ENCODE results near the gene PROC. TPM values are rescaled to one million over a fixed set of nuclear protein-coding genes. Genes with fewer than 3 reads are reported as not detected.

The PROC gene
- total RNA-seq, 2 experiments from 2014 or later, result 0.41 to 0.59 TPM

DNA sequence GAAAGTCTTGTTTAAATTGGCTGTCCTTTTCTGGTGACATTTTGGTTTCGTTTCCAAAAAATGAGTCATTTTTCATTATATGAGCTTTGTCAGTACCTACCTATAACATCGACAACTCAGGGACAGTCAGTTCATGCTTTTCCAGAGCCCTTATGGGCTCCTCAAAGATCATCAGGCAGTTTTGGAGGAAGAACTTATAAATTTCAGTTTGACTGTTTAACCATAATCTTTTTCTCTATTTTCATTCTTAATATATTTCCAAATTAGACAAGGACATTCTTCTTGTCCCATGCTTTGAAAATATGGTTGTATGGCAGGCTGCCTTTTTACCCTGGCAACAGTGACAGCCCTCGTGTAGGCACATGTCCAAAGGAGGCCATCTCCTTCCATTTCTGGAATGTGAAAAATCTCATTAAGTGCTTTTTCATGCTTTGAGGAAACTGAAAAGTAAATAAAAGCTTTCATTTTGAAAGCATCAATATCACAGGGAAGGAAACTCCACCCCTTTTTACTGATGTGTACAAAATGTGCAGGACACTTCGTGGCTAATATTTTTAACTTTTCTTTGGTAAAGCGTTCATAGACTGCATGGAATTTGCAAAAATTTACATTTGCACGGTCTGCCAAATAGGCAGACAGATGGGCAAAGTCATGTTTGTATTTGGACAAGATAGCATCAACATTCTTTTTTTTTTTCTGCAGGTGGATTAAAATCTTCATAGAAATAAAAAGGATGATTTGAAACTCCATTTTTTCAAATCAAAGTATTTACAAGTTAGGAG is 7.2 kb upstream of the PROC start:
- no peak for DNase-seq (ENCODE audit: low spot score)
- Histone ChIP-seq H2AFZ (ENCODE audit: low read length) (peak overlapping the region; percentile 91), H3K79me2 (ENCODE audit: insufficient read depth, low read depth, low read length) (no peaks in the 10 kb centered on the region), H3K4me1 (ENCODE audit: insufficient read depth, low read length, poor library complexity, severe bottlenecking) (peaks cover 39% of the 10 kb centered on the region), H3K9me3 (ENCODE audit: low read length) (peaks cover 12% of the 10 kb centered on the region; the same call in 1 of the 2 replicates), H3K4me3 (ENCODE audit: low read depth, low read length, poor library complexity, severe bottlenecking) (no peak overlapping the region), H3K36me3 (ENCODE audit: insufficient read depth, low read length) (no peaks in the 10 kb centered on the region), H4K20me1 (ENCODE audit: insufficient read depth, low read length) (no peaks in the 10 kb centered on the region), H3K4me2 (ENCODE audit: low read length) (peak overlapping the region; percentile 43; the same call in 1 of the 2 replicates), H3K9me2 (ENCODE audit: insufficient read depth, low read length) (no peaks in the 10 kb centered on the region), H3K27ac (ENCODE audit: low read depth, low read length, poor library complexity, severe bottlenecking) (no peak overlapping the region)
- ChIA-PET POLR2A (interaction anchor here (0.6 to 1.4 kb wide), 3 partner anchors 21 to 491 kb away, joined by 3 to 4 read pairs (median 3); no protein-coding TSS in a partner anchor), CTCF (ENCODE audit: unreplicated experiment) (no interaction called here)
- BruUV-seq (replicated peaks), result no TSS peak
- TF ChIP-seq EZH2phosphoT487 (IDR thresholded peaks at IDR 0.05; ENCODE audit: borderline replicate concordance, low read depth, low read length), result no peak
- TF ChIP-seq, protein P1, sequence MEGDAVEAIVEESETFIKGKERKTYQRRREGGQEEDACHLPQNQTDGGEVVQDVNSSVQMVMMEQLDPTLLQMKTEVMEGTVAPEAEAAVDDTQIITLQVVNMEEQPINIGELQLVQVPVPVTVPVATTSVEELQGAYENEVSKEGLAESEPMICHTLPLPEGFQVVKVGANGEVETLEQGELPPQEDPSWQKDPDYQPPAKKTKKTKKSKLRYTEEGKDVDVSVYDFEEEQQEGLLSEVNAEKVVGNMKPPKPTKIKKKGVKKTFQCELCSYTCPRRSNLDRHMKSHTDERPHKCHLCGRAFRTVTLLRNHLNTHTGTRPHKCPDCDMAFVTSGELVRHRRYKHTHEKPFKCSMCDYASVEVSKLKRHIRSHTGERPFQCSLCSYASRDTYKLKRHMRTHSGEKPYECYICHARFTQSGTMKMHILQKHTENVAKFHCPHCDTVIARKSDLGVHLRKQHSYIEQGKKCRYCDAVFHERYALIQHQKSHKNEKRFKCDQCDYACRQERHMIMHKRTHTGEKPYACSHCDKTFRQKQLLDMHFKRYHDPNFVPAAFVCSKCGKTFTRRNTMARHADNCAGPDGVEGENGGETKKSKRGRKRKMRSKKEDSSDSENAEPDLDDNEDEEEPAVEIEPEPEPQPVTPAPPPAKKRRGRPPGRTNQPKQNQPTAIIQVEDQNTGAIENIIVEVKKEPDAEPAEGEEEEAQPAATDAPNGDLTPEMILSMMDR (conservative IDR thresholded peaks at IDR 0.05; ENCODE audit: low read length), result no peak
- intact Hi-C loops (cut with micrococcal nuclease; ENCODE audit: unreplicated experiment), result no loop called here

DNA sequence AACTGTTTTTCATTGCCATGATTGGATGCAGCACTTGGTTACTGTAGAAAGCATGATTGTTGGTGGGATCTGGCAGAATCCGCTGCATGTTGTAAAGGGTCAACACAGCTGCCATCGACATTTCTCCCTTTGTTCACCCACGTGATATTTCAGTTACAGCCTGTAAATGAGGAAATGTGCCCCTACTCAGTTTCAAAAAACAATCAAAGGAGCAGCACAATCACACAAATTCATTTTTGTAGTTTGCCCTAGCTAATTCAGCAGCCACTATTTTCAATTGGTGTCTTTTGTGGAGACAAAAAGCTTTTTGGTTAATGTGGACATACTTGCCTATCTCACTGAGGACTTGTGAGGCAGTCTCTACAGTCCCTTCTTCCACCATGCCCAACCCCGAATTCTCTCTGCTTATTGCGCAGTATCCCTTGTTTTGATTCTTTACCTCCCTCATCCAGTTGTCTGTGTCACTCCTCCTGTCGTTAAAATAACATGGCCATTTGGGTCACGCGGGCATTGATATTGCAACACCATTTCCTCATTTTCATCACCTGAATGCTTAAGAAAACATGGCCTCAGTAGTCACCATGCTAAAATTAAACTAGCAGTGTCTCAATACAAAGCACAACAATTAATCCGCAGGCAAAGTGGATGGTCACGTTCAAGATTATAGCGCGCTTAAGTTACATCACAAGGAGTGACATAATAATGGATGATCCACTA is 6.4 kb upstream of the PROC start:
- H4K20me1 ChIP-seq (ENCODE audit: insufficient read depth, low read length), result no peaks in the 10 kb centered on the region
- peaks cover 46% of the 10 kb centered on the region for H3K4me1 ChIP-seq (ENCODE audit: insufficient read depth, low read length, poor library complexity, severe bottlenecking)
- H3K4me3 ChIP-seq (ENCODE audit: low read depth, low read length, poor library complexity, severe bottlenecking), result no peak overlapping the region
- no TSS peak for BruUV-seq (replicated peaks)
- TF ChIP-seq, protein P1 (conservative IDR thresholded peaks at IDR 0.05; ENCODE audit: low read length), result no peak
- TF ChIP-seq EZH2phosphoT487 (IDR thresholded peaks at IDR 0.05; ENCODE audit: borderline replicate concordance, low read depth, low read length), result no peak
- H3K36me3 ChIP-seq (ENCODE audit: insufficient read depth, low read length), result no peaks in the 10 kb centered on the region
- intact Hi-C loops (cut with micrococcal nuclease; ENCODE audit: unreplicated experiment), result no loop called here
- CTCF ChIA-PET (ENCODE audit: unreplicated experiment), result no interaction called here
- H3K27ac ChIP-seq (ENCODE audit: low read depth, low read length, poor library complexity, severe bottlenecking), result no peak overlapping the region
- DNase-seq (ENCODE audit: low spot score), result no peak
- no peaks in the 10 kb centered on the region for H3K79me2 ChIP-seq (ENCODE audit: insufficient read depth, low read depth, low read length)
- POLR2A ChIA-PET, result interaction anchor here (0.6 to 1.4 kb wide), 4 partner anchors 22 to 492 kb away, joined by 3 to 8 read pairs (median 4); no protein-coding TSS in a partner anchor
- H3K9me2 ChIP-seq (ENCODE audit: insufficient read depth, low read length), result no peaks in the 10 kb centered on the region
- H2AFZ ChIP-seq (ENCODE audit: low read length), result peak overlapping the region; percentile 91; the same call in 1 of the 2 replicates
- H3K9me3 ChIP-seq (ENCODE audit: low read length), result peaks cover 12% of the 10 kb centered on the region; the same call in 1 of the 2 replicates
- peak overlapping the region; percentile 43; the same call in 1 of the 2 replicates for H3K4me2 ChIP-seq (ENCODE audit: low read length)
